ENCODE results near the gene LMO4. TPM values are rescaled to one million over a fixed set of nuclear protein-coding genes. Genes with fewer than 3 reads are reported as not detected.

LMO4 gene
- total and polyA plus RNA-seq, 10 of the 15 experiments (the other 5 are each of a cell fraction or from before 2014, with no cell fraction given), result 3.8 to 76.6 (median 20.7) TPM

DNA sequence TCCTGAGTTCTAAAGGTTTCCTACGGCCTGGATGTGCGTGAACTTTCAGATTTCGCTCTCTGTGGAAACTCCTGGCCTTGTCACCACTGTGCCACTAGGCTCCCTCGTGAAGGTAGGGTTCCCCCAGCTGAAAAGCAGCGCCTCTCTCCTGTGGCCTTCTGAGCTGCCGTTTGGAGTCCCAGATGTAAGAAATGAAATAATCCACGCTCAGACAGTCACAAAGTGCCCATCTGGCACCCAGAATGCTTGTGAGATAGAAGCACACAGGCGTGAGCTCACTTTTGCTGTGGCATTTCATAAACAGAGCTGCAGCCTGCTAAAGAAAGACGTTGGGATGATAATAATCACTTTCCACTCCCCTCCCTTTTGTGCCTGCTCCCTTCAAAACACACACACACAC is 65.8 kb downstream of the LMO4 start:
- RAD21 ChIA-PET (ENCODE audit: unreplicated experiment), result no interaction called here
- intact Hi-C loops (cut with micrococcal nuclease; ENCODE audit: unreplicated experiment), result no loop called here
- POLR2A ChIA-PET, result interaction anchor here (0.6 kb wide), 1 partner anchor 1100 kb away, joined by 3 read pairs; no protein-coding TSS in a partner anchor
- BruUV-seq (replicated peaks), result no TSS peak
- in situ Hi-C loops (cut with MboI), result no loop called here
- CTCF ChIA-PET, result no interaction called here
- TF ChIP-seq JUND (IDR thresholded peaks at IDR 0.05; ENCODE audit: low read depth, low read length), result no peak
- no peak for TF ChIP-seq NR2C2 (IDR thresholded peaks at IDR 0.05; ENCODE audit: borderline replicate concordance, control insufficient read depth, insufficient read length, low read depth)
- H2AFZ ChIP-seq (ENCODE audit: control insufficient read depth, low read depth, low read length), result peak overlapping the region; percentile 24; the same call in 1 of the 2 replicates
- whole genome bisulfite sequencing (ENCODE audit: insufficient coverage, insufficient replicate concordance, low lambda C conversion rate, missing lambda C conversion rate), result 82% methylated on average over 9 of the region's 9 CpGs
- no peaks in the 10 kb centered on the region for H3K79me2 ChIP-seq (ENCODE audit: control insufficient read depth, insufficient read depth, low read length)
- no peaks in the 10 kb centered on the region for H4K20me1 ChIP-seq (ENCODE audit: control insufficient read depth, insufficient read depth)
- H3K27ac ChIP-seq (ENCODE audit: control insufficient read depth, insufficient read depth), result no peak overlapping the region
- no peaks in the 10 kb centered on the region for H3K9me3 ChIP-seq (replicated peaks; ENCODE audit: control insufficient read depth, insufficient read depth, low read length)
- no peak overlapping the region for H3K4me3 ChIP-seq
- ATAC-seq (no peak), FAIRE-seq (no peak), DNase-seq (ENCODE audit: low read depth, low spot score) (no peak)
- no peaks in the 10 kb centered on the region for H3K27me3 ChIP-seq (replicated peaks in 1 of 2; ENCODE audit: control insufficient read depth in 2 of 2, insufficient read depth in 2 of 2, low read length in 1 of 2)
- SMC1A ChIA-PET (ENCODE audit: uncharacterized antibody, unreplicated experiment), result interaction anchor here (1.0 kb wide), 2 partner anchors 43 to 45 kb away, joined by 3 to 7 read pairs; no protein-coding TSS in a partner anchor
- H3K9ac ChIP-seq (ENCODE audit: control insufficient read depth, insufficient read depth, low read length), result no peak overlapping the region
- peak overlapping the region; percentile 22; the same call in 1 of the 2 replicates for H3K4me2 ChIP-seq (ENCODE audit: control insufficient read depth, insufficient read depth)
- H3K4me1 ChIP-seq (ENCODE audit: control insufficient read depth, insufficient read depth, low read length), result peaks cover 15% of the 10 kb centered on the region
- no peaks in the 10 kb centered on the region for H3K36me3 ChIP-seq (ENCODE audit: control insufficient read depth in 2 of 2, insufficient read depth in 2 of 2, low read length in 1 of 2)

DNA sequence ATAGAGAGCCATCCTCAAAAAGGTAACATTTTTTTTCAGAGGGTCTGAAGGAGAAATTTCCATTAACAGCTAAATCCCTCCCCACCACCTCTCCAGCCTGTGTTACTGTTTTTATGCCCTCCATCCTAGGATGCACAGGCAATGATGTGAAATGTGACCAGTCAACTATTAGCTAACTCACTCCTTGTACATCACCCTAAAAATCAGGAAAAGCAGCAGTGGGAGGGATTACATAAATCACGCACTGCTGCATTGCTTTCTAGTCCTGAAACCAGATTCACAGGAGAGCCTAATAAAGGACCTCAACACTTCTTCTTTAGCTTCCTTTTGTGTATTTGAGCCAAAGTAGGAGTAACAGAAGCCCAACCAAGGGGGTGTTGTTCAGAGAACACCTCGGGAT is 66.3 kb downstream of the LMO4 start:
- ChIA-PET POLR2A (no interaction called here), SMC1A (ENCODE audit: uncharacterized antibody, unreplicated experiment) (interaction anchor here (0.6 to 1.0 kb wide), 3 partner anchors 16 to 45 kb away, joined by 3 to 7 read pairs (median 3); no protein-coding TSS in a partner anchor), RAD21 (ENCODE audit: unreplicated experiment) (no interaction called here), CTCF (no interaction called here)
- WGBS (ENCODE audit: insufficient coverage, insufficient replicate concordance, low lambda C conversion rate, missing lambda C conversion rate), result 96% methylated on average over 2 of the region's 2 CpGs
- in situ Hi-C loops (cut with MboI) (no loop called here), intact Hi-C loops (cut with micrococcal nuclease; ENCODE audit: unreplicated experiment) (no loop called here)
- Histone ChIP-seq H3K4me1 (ENCODE audit: control insufficient read depth, insufficient read depth, low read length) (peaks cover 15% of the 10 kb centered on the region), H3K79me2 (ENCODE audit: control insufficient read depth, insufficient read depth, low read length) (no peaks in the 10 kb centered on the region), H3K36me3 (ENCODE audit: control insufficient read depth in 2 of 2, insufficient read depth in 2 of 2, low read length in 1 of 2) (no peaks in the 10 kb centered on the region), H4K20me1 (ENCODE audit: control insufficient read depth, insufficient read depth) (no peaks in the 10 kb centered on the region), H3K9ac (ENCODE audit: control insufficient read depth, insufficient read depth, low read length) (no peak overlapping the region), H2AFZ (ENCODE audit: control insufficient read depth, low read depth, low read length) (no peak overlapping the region), H3K27me3 (replicated peaks in 1 of 2; ENCODE audit: control insufficient read depth in 2 of 2, insufficient read depth in 2 of 2, low read length in 1 of 2) (no peaks in the 10 kb centered on the region), H3K4me3 (no peak overlapping the region), H3K9me3 (replicated peaks; ENCODE audit: control insufficient read depth, insufficient read depth, low read length) (no peaks in the 10 kb centered on the region), H3K27ac (ENCODE audit: control insufficient read depth, insufficient read depth) (no peak overlapping the region), H3K4me2 (ENCODE audit: control insufficient read depth, insufficient read depth) (no peak overlapping the region)
- ATAC-seq (no peak), DNase-seq (ENCODE audit: low read depth, low spot score) (no peak), FAIRE-seq (no peak)
- no TSS peak for BruUV-seq (replicated peaks)
- TF ChIP-seq PAX8 (IDR thresholded peaks at IDR 0.05) (no peak), RAD51 (IDR thresholded peaks at IDR 0.05) (no peak), GATAD2B (conservative IDR thresholded peaks at IDR 0.05; ENCODE audit: low read depth) (no peak), BRCA1 (IDR thresholded peaks at IDR 0.05; ENCODE audit: low read depth, low read length) (no peak), MEF2A (IDR thresholded peaks at IDR 0.05; ENCODE audit: insufficient read depth, low read depth, low read length) (no peak), NFIC (IDR thresholded peaks at IDR 0.05; ENCODE audit: low read depth, low read length) (no peak)
- TF ChIP-seq, protein P1, sequence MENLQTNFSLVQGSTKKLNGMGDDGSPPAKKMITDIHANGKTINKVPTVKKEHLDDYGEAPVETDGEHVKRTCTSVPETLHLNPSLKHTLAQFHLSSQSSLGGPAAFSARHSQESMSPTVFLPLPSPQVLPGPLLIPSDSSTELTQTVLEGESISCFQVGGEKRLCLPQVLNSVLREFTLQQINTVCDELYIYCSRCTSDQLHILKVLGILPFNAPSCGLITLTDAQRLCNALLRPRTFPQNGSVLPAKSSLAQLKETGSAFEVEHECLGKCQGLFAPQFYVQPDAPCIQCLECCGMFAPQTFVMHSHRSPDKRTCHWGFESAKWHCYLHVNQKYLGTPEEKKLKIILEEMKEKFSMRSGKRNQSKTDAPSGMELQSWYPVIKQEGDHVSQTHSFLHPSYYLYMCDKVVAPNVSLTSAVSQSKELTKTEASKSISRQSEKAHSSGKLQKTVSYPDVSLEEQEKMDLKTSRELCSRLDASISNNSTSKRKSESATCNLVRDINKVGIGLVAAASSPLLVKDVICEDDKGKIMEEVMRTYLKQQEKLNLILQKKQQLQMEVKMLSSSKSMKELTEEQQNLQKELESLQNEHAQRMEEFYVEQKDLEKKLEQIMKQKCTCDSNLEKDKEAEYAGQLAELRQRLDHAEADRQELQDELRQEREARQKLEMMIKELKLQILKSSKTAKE (IDR thresholded peaks at IDR 0.05; ENCODE audit: low read depth, poor library complexity, severe bottlenecking), result no peak
- TF ChIP-seq, protein P2, sequence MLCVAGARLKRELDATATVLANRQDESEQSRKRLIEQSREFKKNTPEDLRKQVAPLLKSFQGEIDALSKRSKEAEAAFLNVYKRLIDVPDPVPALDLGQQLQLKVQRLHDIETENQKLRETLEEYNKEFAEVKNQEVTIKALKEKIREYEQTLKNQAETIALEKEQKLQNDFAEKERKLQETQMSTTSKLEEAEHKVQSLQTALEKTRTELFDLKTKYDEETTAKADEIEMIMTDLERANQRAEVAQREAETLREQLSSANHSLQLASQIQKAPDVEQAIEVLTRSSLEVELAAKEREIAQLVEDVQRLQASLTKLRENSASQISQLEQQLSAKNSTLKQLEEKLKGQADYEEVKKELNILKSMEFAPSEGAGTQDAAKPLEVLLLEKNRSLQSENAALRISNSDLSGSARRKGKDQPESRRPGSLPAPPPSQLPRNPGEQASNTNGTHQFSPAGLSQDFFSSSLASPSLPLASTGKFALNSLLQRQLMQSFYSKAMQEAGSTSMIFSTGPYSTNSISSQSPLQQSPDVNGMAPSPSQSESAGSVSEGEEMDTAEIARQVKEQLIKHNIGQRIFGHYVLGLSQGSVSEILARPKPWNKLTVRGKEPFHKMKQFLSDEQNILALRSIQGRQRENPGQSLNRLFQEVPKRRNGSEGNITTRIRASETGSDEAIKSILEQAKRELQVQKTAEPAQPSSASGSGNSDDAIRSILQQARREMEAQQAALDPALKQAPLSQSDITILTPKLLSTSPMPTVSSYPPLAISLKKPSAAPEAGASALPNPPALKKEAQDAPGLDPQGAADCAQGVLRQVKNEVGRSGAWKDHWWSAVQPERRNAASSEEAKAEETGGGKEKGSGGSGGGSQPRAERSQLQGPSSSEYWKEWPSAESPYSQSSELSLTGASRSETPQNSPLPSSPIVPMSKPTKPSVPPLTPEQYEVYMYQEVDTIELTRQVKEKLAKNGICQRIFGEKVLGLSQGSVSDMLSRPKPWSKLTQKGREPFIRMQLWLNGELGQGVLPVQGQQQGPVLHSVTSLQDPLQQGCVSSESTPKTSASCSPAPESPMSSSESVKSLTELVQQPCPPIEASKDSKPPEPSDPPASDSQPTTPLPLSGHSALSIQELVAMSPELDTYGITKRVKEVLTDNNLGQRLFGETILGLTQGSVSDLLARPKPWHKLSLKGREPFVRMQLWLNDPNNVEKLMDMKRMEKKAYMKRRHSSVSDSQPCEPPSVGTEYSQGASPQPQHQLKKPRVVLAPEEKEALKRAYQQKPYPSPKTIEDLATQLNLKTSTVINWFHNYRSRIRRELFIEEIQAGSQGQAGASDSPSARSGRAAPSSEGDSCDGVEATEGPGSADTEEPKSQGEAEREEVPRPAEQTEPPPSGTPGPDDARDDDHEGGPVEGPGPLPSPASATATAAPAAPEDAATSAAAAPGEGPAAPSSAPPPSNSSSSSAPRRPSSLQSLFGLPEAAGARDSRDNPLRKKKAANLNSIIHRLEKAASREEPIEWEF (IDR thresholded peaks at IDR 0.05; ENCODE audit: insufficient replicate concordance, low read depth, low read length), result no peak
